ENCODE results near the gene DENND5B. TPM values are rescaled to one million over a fixed set of nuclear protein-coding genes. Genes with fewer than 3 reads are reported as not detected.

Gene DENND5B
- polyA plus RNA-seq, 10 donors = 12.3 to 26.1 (median 16.9) TPM

- no peak for DNase-seq
Measured at GRCh38 chr12:31471823-31472222, 119.1 kb downstream of the DENND5B start.

- no peak for DNase-seq
Measured at GRCh38 chr12:31471051-31471450, 119.9 kb downstream of the DENND5B start.

GRCh38 chr12:31470459-31470858 lies 120.5 kb downstream of the DENND5B start:
- no peak for DNase-seq

DNA sequence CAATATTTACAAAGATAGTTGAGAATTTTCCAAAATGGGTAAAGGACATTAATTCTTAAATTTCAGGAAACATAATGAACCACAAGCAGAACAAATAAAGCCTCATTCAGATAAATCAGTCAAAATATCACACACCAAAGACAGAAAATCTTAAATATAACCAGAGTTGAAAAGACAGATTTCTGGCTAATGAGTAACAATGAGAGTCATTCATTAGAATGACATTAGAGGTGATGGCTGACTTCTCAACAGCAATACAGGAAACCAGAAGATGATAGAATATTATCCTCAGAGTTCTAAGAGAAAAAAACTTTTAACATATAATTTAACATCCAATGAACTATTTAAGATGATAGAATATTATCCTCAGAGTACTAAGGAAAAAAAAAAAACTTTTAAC lies 124.2 kb downstream of the DENND5B start:
- DNase-seq = no peak

- DNase-seq = no peak
Measured at GRCh38 chr12:31465002-31465401, 125.9 kb downstream of the DENND5B start.

DNA sequence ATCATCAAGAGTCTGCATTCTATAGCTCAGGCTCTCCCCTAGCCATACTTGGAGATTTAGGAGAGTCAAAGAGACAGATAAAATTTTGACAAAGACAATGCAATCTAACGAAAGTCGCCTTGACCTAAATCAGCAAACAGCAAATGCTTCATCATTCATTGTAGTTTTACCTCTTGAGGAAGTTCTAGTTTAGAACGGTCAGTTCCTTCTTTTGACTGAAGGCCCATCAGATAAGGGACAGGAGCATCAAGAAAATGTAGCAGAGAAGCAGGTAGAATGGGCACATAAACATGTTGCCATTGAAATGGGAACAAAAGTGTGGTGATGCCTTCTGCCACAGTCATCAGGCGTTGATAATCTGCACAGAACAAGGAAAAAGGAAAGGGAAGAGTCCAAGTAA lies 130.9 kb downstream of the DENND5B start:
- no peak for DNase-seq

- no peak for DNase-seq
Measured at GRCh38 chr12:31456562-31456961, 134.4 kb downstream of the DENND5B start.

- no peak for DNase-seq
Measured at GRCh38 chr12:31444736-31445135, 146.2 kb downstream of the DENND5B start.

- no peak for DNase-seq
Measured at GRCh38 chr12:31440586-31440985, 150.3 kb downstream of the DENND5B start.

- no peak for DNase-seq
Measured at GRCh38 chr12:31440134-31440533, 150.8 kb downstream of the DENND5B start.

DNA sequence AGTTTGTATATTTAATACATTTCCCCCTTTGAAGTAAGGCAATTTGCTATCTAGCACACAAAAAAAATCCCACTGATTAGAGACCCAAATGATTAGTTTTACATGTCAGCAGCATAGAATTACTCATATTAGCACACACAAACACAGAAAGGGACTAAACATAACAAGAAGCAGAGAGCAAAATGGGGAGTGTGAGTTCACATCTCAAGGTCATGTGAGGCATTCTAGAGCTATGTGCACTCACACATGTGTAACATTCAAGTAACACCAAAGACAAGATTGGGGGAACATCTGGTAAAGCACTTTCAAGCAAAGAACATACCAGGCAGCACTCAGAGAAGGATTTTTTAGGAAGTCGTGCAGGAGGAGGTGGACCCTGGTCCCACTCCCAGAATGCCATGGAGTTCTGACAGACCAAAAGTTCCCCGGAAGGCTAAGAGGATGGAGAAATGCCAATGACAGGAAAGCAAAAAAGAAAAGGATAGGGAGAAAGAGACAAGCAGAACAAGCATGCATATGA lies 159.2 kb downstream of the DENND5B start:
- DNase-seq = peak in 2 of 3 donors; percentile 6 to 26

DNA sequence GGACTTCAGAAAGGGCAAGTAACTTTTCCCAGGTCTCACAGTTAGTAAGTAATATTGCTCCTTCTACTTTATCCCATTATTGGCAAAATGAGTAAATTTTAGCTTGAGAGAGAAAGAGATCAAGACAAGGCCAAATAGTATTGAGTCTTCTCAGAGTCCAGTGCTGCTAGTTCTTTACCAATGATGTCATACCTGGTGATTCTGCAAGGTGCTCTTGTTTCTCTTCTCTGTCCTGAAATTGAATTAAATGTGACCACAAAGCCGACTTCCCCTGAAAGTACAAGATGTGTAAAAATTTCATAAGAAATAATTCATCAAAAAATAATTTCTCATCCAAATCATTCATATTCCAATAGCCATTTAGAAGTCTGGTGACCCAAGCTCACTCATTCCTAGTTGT lies 167.5 kb downstream of the DENND5B start:
- DNase-seq = no peak

GRCh38 chr12:31412292-31412801 lies 178.6 kb downstream of the DENND5B start:
- no peak for DNase-seq

DNA sequence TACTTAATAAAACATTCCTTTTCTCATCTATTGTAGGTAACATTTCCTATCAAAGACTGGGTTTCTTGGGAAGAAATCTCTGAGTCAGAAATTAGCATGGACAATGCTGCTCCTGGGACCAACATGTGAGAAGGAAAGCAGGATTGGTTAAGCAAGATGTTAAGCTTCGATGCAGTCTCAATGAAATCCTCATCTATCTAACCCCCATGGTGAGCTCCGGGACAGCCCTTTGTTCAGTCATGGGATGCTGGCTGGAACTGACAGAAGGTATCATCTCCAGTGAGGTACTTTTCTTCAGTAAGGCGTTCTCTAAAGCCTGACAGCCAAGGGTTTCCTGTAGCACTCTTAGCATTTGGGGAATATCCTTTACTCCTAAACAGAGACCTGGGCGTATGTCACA lies 182.2 kb downstream of the DENND5B start:
- no peak for DNase-seq

- no peak for DNase-seq
Measured at GRCh38 chr12:31407562-31407961, 183.4 kb downstream of the DENND5B start.

- DNase-seq = peak in 1 of 3 donors; percentile 10
Measured at GRCh38 chr12:31406345-31406744, 184.6 kb downstream of the DENND5B start.

DNA sequence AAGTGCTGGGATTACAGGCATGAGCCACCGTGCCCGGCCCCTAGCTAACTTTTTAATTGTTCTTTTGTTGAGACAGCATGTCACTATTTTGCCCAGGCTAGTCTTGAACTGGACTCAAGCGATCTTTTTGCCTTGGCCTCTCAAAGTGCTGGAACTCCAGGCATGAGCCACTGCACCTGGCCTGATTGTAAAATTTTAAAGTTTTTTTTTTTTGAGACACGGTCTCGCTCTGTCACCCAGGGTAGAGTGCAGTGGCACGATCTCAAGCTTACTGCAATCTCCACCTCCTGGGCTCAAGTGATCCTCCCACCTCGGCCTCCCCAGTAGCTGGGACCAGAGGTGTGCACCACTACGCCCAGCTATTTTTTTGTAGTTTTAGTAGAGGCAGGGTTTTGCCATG lies 185.9 kb downstream of the DENND5B start:
- DNase-seq = no peak

GRCh38 chr12:31403099-31403607 lies 187.8 kb downstream of the DENND5B start:
- DNase-seq = peak; percentile 75 to 84 (median 84)

DNA sequence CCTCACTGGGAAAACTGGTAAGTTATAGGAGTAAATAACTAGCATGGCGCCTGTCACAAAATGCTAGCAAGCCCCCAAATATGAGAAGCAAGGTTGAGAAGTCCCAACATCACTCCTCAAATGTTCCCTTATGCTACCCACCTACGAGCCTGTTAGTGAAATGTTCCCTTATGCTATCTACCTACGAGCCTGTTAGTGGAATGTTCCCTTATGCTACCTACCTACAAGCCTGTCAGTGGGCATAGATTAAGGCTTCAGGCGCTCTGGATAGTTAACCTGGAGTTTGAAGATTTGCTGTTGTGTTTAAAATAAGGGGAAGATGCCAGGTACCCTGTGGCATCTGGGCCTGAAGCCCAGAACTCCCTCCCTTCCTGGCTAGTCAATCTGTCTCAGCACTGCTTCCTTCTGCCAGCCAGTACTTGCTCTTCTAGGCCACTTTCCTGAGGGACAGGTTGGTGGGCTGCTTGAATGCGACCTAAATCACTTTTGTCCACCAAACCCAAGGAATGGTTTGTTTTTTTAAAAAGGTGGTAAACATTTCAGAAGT lies 197.9 kb downstream of the DENND5B start:
- no peak for DNase-seq

DNA sequence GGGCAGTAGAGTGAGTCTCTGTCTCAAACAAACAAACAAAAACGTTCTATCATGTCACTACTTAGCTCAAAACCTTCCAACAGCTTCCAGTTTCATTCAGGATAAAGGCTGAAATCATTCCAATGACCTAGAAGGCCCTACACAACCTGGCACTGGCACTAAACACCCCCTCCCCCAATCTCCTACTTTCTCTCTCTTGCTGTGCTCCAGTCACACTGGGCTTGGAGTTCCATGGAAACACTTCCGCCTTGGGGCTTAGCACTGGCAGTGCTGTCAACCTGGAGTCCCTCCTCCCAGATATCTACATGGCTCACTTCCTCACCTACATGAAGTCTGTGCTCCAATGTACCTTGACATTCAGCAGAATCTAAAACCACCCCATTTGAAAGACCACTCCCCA lies 199.9 kb downstream of the DENND5B start:
- DNase-seq = no peak

DNA sequence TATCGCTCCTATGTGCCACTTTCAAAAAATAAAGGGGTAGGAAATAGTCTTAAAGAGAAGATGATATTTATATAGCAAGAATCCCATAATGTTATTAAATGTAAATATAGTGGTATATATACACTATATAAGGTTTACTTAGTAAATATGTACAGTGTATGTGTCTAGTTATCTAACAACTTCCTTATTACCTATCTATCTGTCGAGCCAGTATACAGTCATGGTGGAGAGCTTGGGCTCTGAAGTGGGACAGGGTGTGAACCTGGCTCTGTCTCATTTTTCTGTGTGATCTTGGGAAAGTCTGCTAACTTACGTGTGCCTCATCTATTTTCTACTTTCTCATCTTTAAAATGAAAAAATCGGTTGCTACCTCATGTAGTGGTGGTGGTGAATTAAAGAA lies 202.2 kb downstream of the DENND5B start:
- no peak for DNase-seq

GRCh38 chr12:31387466-31387865 lies 203.5 kb downstream of the DENND5B start:
- no peak for DNase-seq

DNA sequence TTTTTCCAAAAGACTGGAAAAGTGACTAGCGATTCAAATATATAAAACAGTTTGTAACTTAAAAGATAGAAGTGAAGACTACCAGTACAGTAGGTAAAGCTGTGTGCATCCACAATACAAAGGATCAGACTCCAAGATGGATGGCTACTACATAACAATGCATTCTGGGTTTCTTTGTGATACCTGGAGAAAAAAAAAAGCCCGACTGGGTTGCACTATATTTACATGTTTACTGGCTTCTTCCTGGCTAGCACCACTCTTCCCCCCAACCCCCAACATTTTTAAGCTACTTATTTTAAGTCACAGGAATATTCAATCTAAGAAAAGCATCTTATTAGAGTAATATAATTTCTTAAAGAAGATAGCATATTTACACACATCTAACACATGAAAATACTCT lies 203.9 kb downstream of the DENND5B start:
- no peak for DNase-seq

GRCh38 chr12:31386364-31386777 lies 204.6 kb downstream of the DENND5B start:
- DNase-seq = no peak
